Fibroblast of pulmonary artery (primary cell): ENCODE measurements around the gene SLC38A5.

Source experiments
- DNase-seq: peaks from one replicate; pipeline ENCODE4 v3.0.0-alpha.2; 2010; ENCODE audit warnings: low read depth
- H3K4me3 ChIP-seq: replicated peaks from 2 replicates; pipeline ENCODE4 v1.5.1; 2011; ENCODE audit warnings: low read depth, mild to moderate bottlenecking, control low read depth, low read length, moderate library complexity
- CTCF ChIP-seq: IDR thresholded peaks from 2 replicates; pipeline ENCODE4 v1.5.1; 2011; ENCODE audit warnings: mild to moderate bottlenecking, control low read depth, low read length, inconsistent platforms; ENCODE audit errors: missing control alignments

SLC38A5 gene

GRCh38 chrX:48482526-48482925 lies 12.5 kb upstream of the SLC38A5 start:
- no peak for DNase-seq

GRCh38 chrX:48480583-48480982 lies 10.5 kb upstream of the SLC38A5 start:
- TF ChIP-seq CTCF: no peak
- DNase-seq: no peak
- H3K4me3 ChIP-seq: no peak overlapping the region

More at GRCh38 chrX:48482526-48482925, 12.5 kb upstream of the SLC38A5 start:
- no peak overlapping the region for H3K4me3 ChIP-seq
- no peak for TF ChIP-seq CTCF

GRCh38 chrX:48480142-48480541 lies 10.1 kb upstream of the SLC38A5 start:
- no peak overlapping the region for H3K4me3 ChIP-seq
- TF ChIP-seq CTCF: no peak
- DNase-seq: no peak

- no peak overlapping the region for H3K4me3 ChIP-seq
- DNase-seq: no peak
- no peak for TF ChIP-seq CTCF
These were observed 8.7 kb upstream of the SLC38A5 start for GRCh38 chrX:48478806-48479205.

GRCh38 chrX:48477960-48478755 lies 8.1 kb upstream of the SLC38A5 start:
- H3K4me3 ChIP-seq: no peak overlapping the region
- TF ChIP-seq CTCF: no peak
- DNase-seq: no peak

- H3K4me3 ChIP-seq: peak overlapping the region; percentile 79
- no peak for TF ChIP-seq CTCF
- DNase-seq: no peak
These were observed 6.9 kb upstream of the SLC38A5 start for GRCh38 chrX:48476919-48477318.
